ENCODE measurements around the gene SYNGAP1. TPM values are rescaled to one million over a fixed set of nuclear protein-coding genes. Genes with fewer than 3 reads are reported as not detected.
"Not testable (repeated sequence)": the region's sequence is repeated elsewhere in the genome, so short reads cannot be mapped to it uniquely, and the experiment has no call there.

SYNGAP1 gene
- total RNA-seq, 1 donor from 2014 or later: 2.5 TPM

GRCh38 chr6:33399881-33400280, 20.0 kb upstream of the SYNGAP1 start:
- ATAC-seq; DNase-seq (ENCODE audit: low spot score): not testable (repeated sequence)

DNA sequence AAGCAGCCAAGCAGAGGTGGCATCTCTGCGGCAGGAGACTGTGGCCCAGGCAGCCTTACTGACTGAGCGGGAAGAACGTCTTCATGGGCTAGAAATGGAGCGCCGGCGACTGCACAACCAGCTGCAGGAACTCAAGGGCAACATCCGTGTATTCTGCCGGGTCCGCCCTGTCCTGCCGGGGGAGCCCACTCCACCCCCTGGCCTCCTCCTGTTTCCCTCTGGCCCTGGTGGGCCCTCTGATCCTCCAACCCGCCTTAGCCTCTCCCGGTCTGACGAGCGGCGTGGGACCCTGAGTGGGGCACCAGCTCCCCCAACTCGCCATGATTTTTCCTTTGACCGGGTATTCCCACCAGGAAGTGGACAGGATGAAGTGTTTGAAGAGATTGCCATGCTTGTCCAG, 15.0 kb upstream of the SYNGAP1 start:
- DNase-seq (ENCODE audit: low spot score): no peak
- no peak for ATAC-seq

DNA sequence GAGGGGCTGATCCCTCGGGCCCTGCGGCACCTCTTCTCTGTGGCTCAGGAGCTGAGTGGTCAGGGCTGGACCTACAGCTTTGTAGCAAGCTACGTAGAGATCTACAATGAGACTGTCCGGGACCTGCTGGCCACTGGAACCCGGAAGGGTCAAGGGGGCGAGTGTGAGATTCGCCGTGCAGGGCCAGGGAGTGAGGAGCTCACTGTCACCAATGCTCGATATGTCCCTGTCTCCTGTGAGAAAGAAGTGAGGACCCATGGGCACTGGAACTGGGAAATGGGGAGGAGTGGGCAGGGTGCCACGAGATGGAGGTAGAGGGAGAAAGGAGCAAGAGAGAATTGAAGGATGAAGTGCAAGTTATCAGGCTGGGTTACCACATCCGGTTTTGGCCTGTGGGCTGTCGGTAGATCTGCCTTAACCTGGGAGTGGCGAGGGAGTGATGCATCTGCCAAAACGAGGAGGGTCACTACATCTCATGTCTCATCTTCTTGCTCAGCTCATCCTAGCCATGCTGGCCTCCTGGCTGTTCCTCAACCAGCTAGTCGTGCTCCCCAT, 14.4 kb upstream of the SYNGAP1 start:
- DNase-seq (ENCODE audit: low spot score) (no peak), ATAC-seq (no peak)

- ATAC-seq: no peak
- no peak for DNase-seq (ENCODE audit: low spot score)
These were observed 13.7 kb upstream of the SYNGAP1 start for GRCh38 chr6:33406126-33406525.

- ATAC-seq: no peak
- DNase-seq (ENCODE audit: low spot score): no peak
These were observed 12.6 kb upstream of the SYNGAP1 start for GRCh38 chr6:33407132-33407718.

DNA sequence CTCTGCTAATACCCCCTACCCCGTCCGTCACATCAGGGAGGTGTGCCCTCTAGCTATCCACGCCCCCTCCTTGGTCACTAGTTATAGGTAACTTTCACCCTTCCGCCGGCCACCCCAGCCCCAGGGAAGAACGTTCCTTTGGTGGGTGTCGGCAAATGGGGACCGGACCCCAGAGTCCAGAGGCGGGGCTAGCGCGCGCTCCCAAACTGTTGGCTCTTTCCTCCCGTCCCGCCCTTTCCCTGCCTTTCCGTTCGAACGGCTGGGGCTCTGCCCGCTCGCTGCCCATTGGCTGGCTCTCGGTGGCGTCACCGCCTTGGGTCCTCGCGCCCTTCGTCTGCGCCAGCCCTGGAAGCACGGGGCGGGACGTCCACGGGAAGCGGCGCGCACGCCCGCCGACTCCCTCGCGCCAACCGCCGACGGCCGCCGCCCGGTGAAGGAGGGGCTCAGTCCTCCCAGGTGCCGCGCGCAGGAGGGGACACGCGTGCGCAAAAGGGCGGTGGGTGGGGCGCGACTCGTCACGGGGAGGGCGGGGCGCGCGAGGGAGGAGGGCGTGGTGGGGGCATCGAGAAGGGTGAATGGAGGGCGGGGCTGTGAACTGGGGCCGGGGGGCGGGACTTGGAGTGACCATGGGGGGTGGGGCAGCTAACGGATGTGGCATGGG, 9.7 kb upstream of the SYNGAP1 start:
- peak; percentile 85 for ATAC-seq
- DNase-seq (ENCODE audit: low spot score): peak; percentile 99

- no peak for DNase-seq (ENCODE audit: low spot score)
- ATAC-seq: peak; percentile 78
These were observed 8.9 kb upstream of the SYNGAP1 start, which contains the start of gene PHF1 for GRCh38 chr6:33410711-33411631. PHF1 (plus strand) TSS chr6:33411014; CDS start chr6:33412264, 1,250 bp downstream.

DNA sequence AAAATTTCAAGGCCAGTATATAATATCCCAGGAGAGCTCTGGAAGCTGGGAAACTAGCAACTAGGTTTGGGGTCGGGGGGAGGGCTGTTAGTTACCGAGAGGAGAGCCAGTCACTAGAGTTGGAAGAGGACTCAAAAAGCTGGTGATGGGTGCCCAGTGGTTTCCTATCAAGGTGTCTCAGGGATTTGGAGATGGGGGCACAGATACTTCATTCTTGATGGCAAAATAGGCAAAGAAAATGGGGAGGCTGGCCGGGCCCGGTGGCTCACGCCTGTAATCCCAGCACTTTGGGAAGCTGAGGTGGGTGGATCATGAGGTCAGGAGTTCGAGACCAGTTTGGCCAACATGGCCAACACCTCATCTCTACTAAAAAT, 8.2 kb upstream of the SYNGAP1 start:
- no peak for DNase-seq (ENCODE audit: low spot score)
- ATAC-seq: no peak

DNA sequence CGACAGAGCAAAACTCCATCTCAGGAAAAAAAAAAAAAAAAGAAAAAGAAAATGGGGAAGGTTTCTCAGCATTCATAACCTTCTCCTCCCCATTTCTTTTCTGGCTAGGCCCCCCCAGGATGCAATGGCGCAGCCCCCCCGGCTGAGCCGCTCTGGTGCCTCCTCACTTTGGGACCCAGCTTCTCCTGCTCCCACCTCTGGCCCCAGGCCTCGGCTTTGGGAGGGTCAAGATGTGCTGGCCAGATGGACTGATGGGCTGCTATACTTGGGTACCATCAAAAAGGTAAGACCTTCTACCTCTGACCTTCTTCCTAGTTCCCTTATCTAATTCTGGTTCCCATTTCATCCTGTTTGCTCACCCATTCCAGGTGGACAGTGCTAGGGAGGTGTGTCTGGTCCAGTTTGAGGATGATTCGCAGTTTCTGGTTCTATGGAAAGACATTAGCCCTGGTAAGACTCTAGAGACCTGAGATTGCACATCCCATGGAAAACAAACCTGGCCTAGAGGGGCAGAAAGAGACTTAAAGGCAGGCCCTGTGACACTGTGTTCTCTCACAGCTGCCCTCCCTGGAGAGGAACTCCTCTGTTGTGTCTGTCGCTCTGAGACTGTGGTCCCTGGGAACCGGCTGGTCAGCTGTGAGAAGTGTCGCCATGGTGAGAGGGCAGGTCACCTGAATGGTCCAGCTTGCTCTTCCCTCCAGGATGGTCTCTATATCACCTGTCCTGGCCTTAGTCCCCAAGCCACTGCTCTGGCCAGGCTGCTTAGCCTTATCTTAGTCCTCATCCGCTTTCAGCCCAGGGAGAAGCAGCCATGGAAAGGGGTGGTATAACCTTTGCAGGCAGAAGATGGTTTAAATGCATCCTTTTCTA, 7.5 kb upstream of the SYNGAP1 start:
- no peak for DNase-seq (ENCODE audit: low spot score)
- ATAC-seq: no peak

- ATAC-seq (no peak), DNase-seq (ENCODE audit: low spot score) (no peak)
These were observed 6.4 kb upstream of the SYNGAP1 start for GRCh38 chr6:33413241-33414120.

DNA sequence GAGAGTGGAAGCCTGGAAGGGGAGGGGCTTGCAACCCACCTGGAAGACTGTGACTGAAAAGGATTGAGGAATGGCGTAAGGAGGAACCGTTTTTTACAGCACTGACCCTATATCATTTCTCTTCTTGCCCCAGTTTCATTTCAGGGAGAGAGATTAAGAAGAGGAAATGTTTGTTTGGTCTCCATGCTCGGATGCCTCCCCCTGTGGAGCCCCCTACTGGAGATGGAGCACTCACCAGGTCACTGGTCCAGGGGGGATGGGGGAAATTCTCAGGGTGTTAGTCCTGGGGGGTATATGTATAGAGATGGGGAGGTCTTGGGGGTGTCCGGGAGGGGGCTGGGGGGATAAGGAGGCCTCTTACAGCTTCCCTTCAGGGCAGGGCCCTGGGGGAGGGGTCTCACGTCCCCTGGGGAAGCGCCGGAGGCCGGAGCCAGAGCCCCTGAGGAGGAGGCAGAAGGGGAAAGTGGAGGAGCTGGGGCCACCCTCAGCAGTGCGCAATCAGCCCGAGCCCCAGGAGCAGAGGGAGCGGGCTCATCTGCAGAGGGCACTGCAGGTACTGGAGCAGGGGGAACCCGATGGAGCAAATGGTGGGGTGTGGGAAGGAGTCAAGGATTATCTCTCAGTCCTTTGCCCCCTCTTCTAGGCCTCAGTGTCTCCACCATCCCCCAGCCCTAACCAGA, 5.1 kb upstream of the SYNGAP1 start:
- DNase-seq (ENCODE audit: low spot score) (no peak), ATAC-seq (no peak)

DNA sequence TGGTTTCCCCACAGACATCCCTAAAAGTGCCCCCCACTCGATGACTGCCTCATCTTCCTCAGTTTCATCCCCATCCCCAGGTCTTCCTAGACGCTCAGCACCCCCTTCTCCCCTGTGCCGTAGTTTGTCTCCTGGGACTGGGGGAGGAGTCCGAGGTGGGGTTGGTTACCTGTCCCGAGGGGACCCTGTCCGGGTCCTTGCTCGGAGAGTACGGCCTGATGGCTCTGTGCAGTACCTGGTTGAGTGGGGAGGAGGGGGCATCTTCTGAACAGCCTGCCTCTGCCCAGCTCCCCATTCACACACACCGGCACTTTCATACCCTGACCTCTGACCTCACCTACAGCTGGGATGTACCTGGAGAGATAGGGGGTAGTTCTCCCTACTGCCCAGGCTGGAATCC, 4.0 kb upstream of the SYNGAP1 start:
- ATAC-seq (no peak), DNase-seq (ENCODE audit: low spot score) (no peak)

DNA sequence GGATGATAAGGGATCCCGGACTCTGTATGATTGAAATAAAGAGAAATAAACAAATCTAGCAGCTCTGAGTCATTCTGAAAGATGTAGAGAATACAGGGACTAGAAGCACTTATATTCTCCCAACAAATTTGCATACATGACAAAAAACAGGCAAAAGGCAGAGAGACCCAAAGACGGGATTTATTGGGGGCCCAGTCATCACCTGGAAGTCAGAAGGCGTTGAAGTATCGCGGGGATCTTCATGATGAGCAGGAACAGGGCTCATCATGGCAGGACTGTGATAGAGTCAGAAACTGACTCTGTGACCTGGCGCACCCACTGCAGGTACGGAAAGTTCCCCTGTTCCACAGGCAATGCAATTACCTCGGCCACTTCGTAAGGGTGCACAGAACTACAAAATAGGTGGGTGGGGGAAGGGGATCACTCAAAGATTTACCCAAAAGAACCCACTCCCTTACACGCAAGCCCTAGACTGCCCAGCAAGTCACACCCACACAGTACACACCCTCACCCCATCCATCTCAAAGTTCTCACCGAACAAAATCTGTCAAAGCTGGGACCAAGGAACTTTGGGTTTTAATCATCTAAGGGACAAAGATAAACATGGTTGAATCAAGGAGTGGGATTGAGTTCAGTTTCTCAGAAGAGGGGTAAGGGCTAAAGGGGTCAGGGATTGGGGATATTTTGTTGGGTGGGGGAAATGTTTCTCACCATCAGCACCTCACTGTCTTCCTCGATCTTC, 3.3 kb upstream of the SYNGAP1 start:
- DNase-seq (ENCODE audit: low spot score) (no peak), ATAC-seq (no peak)

DNA sequence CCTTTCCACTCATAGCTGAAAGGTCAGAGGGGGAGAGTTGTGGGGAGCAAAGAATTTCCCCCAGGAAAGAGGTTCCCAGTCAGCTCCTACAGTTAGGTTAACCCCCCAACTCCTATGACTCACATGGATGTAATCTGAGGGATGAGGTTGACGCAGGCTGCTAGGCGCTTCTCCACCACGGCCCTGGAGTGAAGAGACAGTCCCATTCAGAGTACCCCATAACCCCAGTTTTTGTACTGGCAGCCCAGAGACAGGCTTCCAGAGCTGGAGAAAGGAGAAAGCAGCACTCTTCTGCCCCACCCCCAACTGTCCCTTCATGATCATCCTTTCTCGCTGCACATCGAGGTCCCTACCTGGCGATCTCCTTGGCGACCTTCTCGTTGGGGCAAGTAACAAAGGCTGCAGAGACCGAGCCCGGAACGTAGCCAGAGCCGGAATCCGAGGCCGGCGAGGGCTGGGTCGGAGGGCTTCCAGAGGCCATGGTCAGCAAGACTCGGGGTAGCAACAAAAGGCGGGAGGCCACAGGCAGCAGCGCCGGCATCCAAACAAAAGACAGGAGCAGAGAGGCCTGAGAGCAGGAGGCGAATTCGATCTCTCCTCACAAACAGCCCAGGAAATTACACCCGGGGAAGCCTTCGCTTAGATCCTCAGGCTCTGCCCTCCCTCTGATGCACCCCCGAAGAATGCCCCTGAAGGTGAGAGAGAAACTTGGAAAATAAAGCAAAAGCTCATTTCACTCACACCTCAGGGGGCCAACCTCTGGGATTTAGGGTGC, 2.5 kb upstream of the SYNGAP1 start:
- ATAC-seq: no peak
- DNase-seq (ENCODE audit: low spot score): no peak

- ATAC-seq (peak; percentile 94), DNase-seq (ENCODE audit: low spot score) (peak; percentile 99)
These were observed 1.8 kb upstream of the SYNGAP1 start, which contains the start of gene CUTA for GRCh38 chr6:33417903-33418689. CUTA (minus strand) TSS chr6:33418107; CDS start chr6:33418000, 107 bp downstream.

- DNase-seq (ENCODE audit: low spot score) (no peak), ATAC-seq (no peak)
These were observed 1.1 kb upstream of the SYNGAP1 start for GRCh38 chr6:33418690-33419291.
